Mucosa of descending colon (tissue), 3 donors: Measurements from ENCODE around the gene FHIT. TPM values are rescaled to one million over a fixed set of nuclear protein-coding genes. Genes with fewer than 3 reads are reported as not detected.

Experiments
- ATAC-seq: fragments of 200-7000 bp; cut with Tn5 transposase; one replicate; pipeline ENCODE4 v1.9.1; 2020; ENCODE audit warnings: mild to moderate bottlenecking, moderate library complexity
- DNase-seq, 3 donors: peaks; one replicate each; pipeline ENCODE4 v3.0.0-alpha.2; 2020
- H3K36me3 ChIP-seq: fragments of 200-600 bp; one replicate; pipeline ENCODE4 v1.8.0; 2021; ENCODE audit warnings: low read depth, mild to moderate bottlenecking
- H3K4me1 ChIP-seq: fragments of 200-600 bp; one replicate; pipeline ENCODE4 v1.8.0; 2021; ENCODE audit warnings: low read depth, mild to moderate bottlenecking
- H3K4me3 ChIP-seq: fragments of 200-600 bp; one replicate; pipeline ENCODE4 v1.8.0; 2021; ENCODE audit warnings: mild to moderate bottlenecking
- H3K9me3 ChIP-seq: fragments of 200-600 bp; one replicate; pipeline ENCODE4 v1.8.0; 2021; ENCODE audit warnings: mild to moderate bottlenecking
- CTCF ChIP-seq: fragments of 200-600 bp; IDR thresholded peaks from one replicate; pipeline ENCODE4 v1.8.0; 2022; ENCODE audit warnings: antibody characterized with exemption, mild to moderate bottlenecking
- intact Hi-C, 2 donors: fragments of 100-400 bp; cut with DNase I in 1 of 2; cut with micrococcal nuclease in 1 of 2; formaldehyde crosslinking; loops; one replicate each; pipeline versions ENCODE4 v1.11.0 to v1.11.1; 2022; cut with DNase I, micrococcal nuclease
- total RNA-seq, 3 donors: library from RNA; stranded (reverse); fragmentation: NEBNext Ultra II Directional in 2 of 3; extraction: Animal tissue kit (Norgen Biotek cat#: 25700) in 2 of 3; gene quantifications; one replicate each; pipeline versions ENCODE4 v1.2.1 to v1.2.4, GENCODE V29; 2021 to 2023
- donor health status: DM: no; HTN: no; CAD: no; lungs with moderate emphysema.
- donor health status: DM: no; HTN: no; CAD: no.
- donor health status: DM: no; HTN: yes; CAD: no.

FHIT gene
- total RNA-seq, 3 donors from 2014 or later = 8.9 to 20.7 (median 18.6) TPM

GRCh38 chr3:61247191-61247590 lies 4.1 kb downstream of the FHIT start:
- H3K9me3 ChIP-seq = no peaks in the 10 kb centered on the region
- H3K4me1 ChIP-seq = peaks cover 7% of the 10 kb centered on the region
- no peaks in the 10 kb centered on the region for H3K36me3 ChIP-seq
- H3K4me3 ChIP-seq = no peak overlapping the region
- no peak for DNase-seq
- intact Hi-C loops = no loop called here
- TF ChIP-seq CTCF = no peak
- ATAC-seq = no peak

- H3K9me3 ChIP-seq = no peaks in the 10 kb centered on the region
- no peak for ATAC-seq
- H3K4me1 ChIP-seq = no peaks in the 10 kb centered on the region
- H3K36me3 ChIP-seq = no peaks in the 10 kb centered on the region
- intact Hi-C loops = no loop called here
- no peak for DNase-seq
- no peak for TF ChIP-seq CTCF
- no peak overlapping the region for H3K4me3 ChIP-seq
These were observed 11.4 kb downstream of the FHIT start for GRCh38 chr3:61239871-61240270.

GRCh38 chr3:61237858-61238257 lies 13.4 kb downstream of the FHIT start:
- peak; percentile 28 for ATAC-seq
- no peak for DNase-seq
- intact Hi-C loops = no loop called here
- no peaks in the 10 kb centered on the region for H3K36me3 ChIP-seq
- no peaks in the 10 kb centered on the region for H3K9me3 ChIP-seq
- no peak overlapping the region for H3K4me3 ChIP-seq
- no peaks in the 10 kb centered on the region for H3K4me1 ChIP-seq
- no peak for TF ChIP-seq CTCF

GRCh38 chr3:61236556-61236955 lies 14.7 kb downstream of the FHIT start:
- ATAC-seq = no peak
- H3K4me3 ChIP-seq = no peak overlapping the region
- intact Hi-C loops = no loop called here

GRCh38 chr3:61233746-61234145 lies 17.5 kb downstream of the FHIT start:
- Histone ChIP-seq H3K4me3 (no peak overlapping the region), H3K9me3 (no peaks in the 10 kb centered on the region), H3K4me1 (no peaks in the 10 kb centered on the region), H3K36me3 (no peaks in the 10 kb centered on the region)
- no peak for ATAC-seq
- no peak for DNase-seq
- intact Hi-C loops = no loop called here
- no peak for TF ChIP-seq CTCF

More at GRCh38 chr3:61236556-61236955, 14.7 kb downstream of the FHIT start:
- no peaks in the 10 kb centered on the region for H3K36me3 ChIP-seq
- no peaks in the 10 kb centered on the region for H3K4me1 ChIP-seq
- no peak for TF ChIP-seq CTCF
- no peak for DNase-seq
- no peaks in the 10 kb centered on the region for H3K9me3 ChIP-seq

GRCh38 chr3:61231693-61232092 lies 19.6 kb downstream of the FHIT start:
- no peak for DNase-seq
- TF ChIP-seq CTCF = no peak
- Histone ChIP-seq H3K9me3 (no peaks in the 10 kb centered on the region), H3K4me1 (no peaks in the 10 kb centered on the region), H3K36me3 (no peaks in the 10 kb centered on the region), H3K4me3 (no peak overlapping the region)
- intact Hi-C loops = no loop called here
- no peak for ATAC-seq
